DND-41 (cell line): ENCODE data around the gene GRID1.

Source experiments
- ATAC-seq: fragments of 200-7000 bp; cut with Tn5 transposase; 3 replicates; pipeline ENCODE4 v1.9.1; 2021; ENCODE audit warnings: low read depth; ENCODE audit not compliant: insufficient read depth
- DNase-seq: peaks from one replicate; pipeline ENCODE4 v3.0.0-alpha.2; 2020
- H2AFZ ChIP-seq: 2 replicates; pipeline ENCODE4 v1.6.0; 2012; ENCODE audit warnings: low read depth, low read length
- H3K27ac ChIP-seq: 2 replicates; pipeline ENCODE4 v1.5.1; 2012; ENCODE audit warnings: low read length, inconsistent platforms
- H3K27me3 ChIP-seq: fragments of 200-600 bp; sonication (generic); 2 replicates; pipeline ENCODE4 v1.6.0; 2012; ENCODE audit warnings: low read length, mild to moderate bottlenecking, inconsistent platforms; ENCODE audit not compliant: insufficient read depth, poor library complexity
- H3K36me3 ChIP-seq: 2 replicates; pipeline ENCODE4 v1.5.1; 2012; ENCODE audit warnings: low read length, inconsistent platforms; ENCODE audit not compliant: insufficient read depth
- H3K4me1 ChIP-seq: 2 replicates; pipeline ENCODE4 v1.5.1; 2012; ENCODE audit warnings: mild to moderate bottlenecking, low read length; ENCODE audit not compliant: insufficient read depth
- H3K4me2 ChIP-seq: 2 replicates; pipeline ENCODE4 v1.6.0; 2012; ENCODE audit warnings: mild to moderate bottlenecking, moderate library complexity, low read length, inconsistent platforms; ENCODE audit not compliant: insufficient read depth
- H3K4me3 ChIP-seq, 2 experiments: fragments of 200-600 bp in 1 of 2; shearing (Covaris generic) in 1 of 2; 2 replicates each; pipeline ENCODE4 v1.5.1; 2012 to 2016; ENCODE audit warnings: inconsistent platforms in 2 of 2, low read length in 2 of 2, mild to moderate bottlenecking in 2 of 2, low read depth in 1 of 2, moderate library complexity in 1 of 2
- H3K79me2 ChIP-seq: 2 replicates; pipeline ENCODE4 v1.6.0; 2012; ENCODE audit warnings: low read length, inconsistent platforms; ENCODE audit not compliant: insufficient read depth
- H3K9ac ChIP-seq: 2 replicates; pipeline ENCODE4 v1.6.0; 2012; ENCODE audit warnings: low read depth, mild to moderate bottlenecking, inconsistent platforms, low read length, moderate library complexity
- H3K9me3 ChIP-seq: 2 replicates; pipeline ENCODE4 v1.5.1; 2012; ENCODE audit warnings: low read length, moderate library complexity, mild to moderate bottlenecking, inconsistent platforms; ENCODE audit not compliant: insufficient read depth, severe bottlenecking
- H4K20me1 ChIP-seq: 2 replicates; pipeline ENCODE4 v1.6.0; 2012; ENCODE audit warnings: low read length; ENCODE audit not compliant: insufficient read depth
- CTCF ChIP-seq: IDR thresholded peaks from 2 replicates; pipeline ENCODE4 v1.5.1; 2012; ENCODE audit warnings: borderline replicate concordance, low read length, moderate library complexity, mild to moderate bottlenecking; ENCODE audit not compliant: poor library complexity, severe bottlenecking; ENCODE audit errors: extremely low read depth
- EZH2 ChIP-seq: IDR thresholded peaks from 3 replicates; pipeline ENCODE4 v1.6.1; 2012; ENCODE audit warnings: borderline replicate concordance, low read depth, mild to moderate bottlenecking, moderate library complexity, low read length, inconsistent platforms; ENCODE audit not compliant: severe bottlenecking

GRID1 gene

GRCh38 chr10:86074294-86074693 lies 292.3 kb downstream of the GRID1 start:
- Histone ChIP-seq H3K9me3 (no peaks in the 10 kb centered on the region), H3K36me3 (no peaks in the 10 kb centered on the region), H3K4me2 (no peak overlapping the region), H3K4me3 (no peak overlapping the region), H3K27me3 (peaks cover 9% of the 10 kb centered on the region), H3K79me2 (no peaks in the 10 kb centered on the region), H3K27ac (no peak overlapping the region), H2AFZ (no peak overlapping the region), H3K4me1 (no peaks in the 10 kb centered on the region), H3K9ac (no peak overlapping the region), H4K20me1 (no peaks in the 10 kb centered on the region; the same call in 1 of the 2 replicates)
- no peak for DNase-seq
- ATAC-seq: no peak
- no peak for TF ChIP-seq CTCF
- TF ChIP-seq EZH2: no peak

- H3K36me3 ChIP-seq: no peaks in the 10 kb centered on the region
- ATAC-seq: no peak
- H3K27me3 ChIP-seq: peaks cover 9% of the 10 kb centered on the region
- no peak overlapping the region for H3K4me2 ChIP-seq
- no peak overlapping the region for H3K27ac ChIP-seq
- TF ChIP-seq CTCF (no peak), EZH2 (no peak)
- no peaks in the 10 kb centered on the region; the same call in 1 of the 2 replicates for H4K20me1 ChIP-seq
- H3K4me3 ChIP-seq: no peak overlapping the region
- no peaks in the 10 kb centered on the region for H3K9me3 ChIP-seq
- H3K79me2 ChIP-seq: no peaks in the 10 kb centered on the region
- H2AFZ ChIP-seq: no peak overlapping the region
- no peak overlapping the region for H3K9ac ChIP-seq
- DNase-seq: no peak
- H3K4me1 ChIP-seq: no peaks in the 10 kb centered on the region
Observed at GRCh38 chr10:86073199-86073977, 293.2 kb downstream of the GRID1 start.

DNA sequence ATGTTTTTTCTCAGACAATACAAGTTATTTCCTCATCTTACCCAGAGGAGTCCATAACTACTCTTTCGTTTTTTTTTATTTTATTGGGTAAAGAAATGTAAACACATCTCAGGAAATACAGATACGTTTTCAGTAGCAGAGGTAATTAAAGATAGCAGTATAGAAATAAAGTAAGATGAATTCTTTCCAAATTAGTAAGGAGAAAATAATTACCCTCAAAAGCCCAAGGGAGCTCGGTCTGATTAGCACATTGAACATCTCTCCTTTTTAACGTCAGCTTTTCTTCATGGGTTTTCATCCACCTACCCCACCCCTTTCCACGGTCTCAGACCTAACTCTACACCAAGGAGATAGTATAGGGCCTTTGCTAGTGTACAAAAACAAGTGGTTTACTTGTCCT lies 294.2 kb downstream of the GRID1 start:
- Histone ChIP-seq H3K9me3 (no peaks in the 10 kb centered on the region), H3K36me3 (no peaks in the 10 kb centered on the region), H4K20me1 (no peaks in the 10 kb centered on the region; the same call in 1 of the 2 replicates), H3K4me1 (no peaks in the 10 kb centered on the region), H2AFZ (no peak overlapping the region), H3K79me2 (no peaks in the 10 kb centered on the region), H3K4me3 (no peak overlapping the region), H3K27ac (no peak overlapping the region), H3K27me3 (peaks cover 9% of the 10 kb centered on the region), H3K9ac (no peak overlapping the region), H3K4me2 (no peak overlapping the region)
- no peak for DNase-seq
- ATAC-seq: no peak
- TF ChIP-seq CTCF: no peak
- no peak for TF ChIP-seq EZH2
